WTC11 (cell line): Measurements from ENCODE around the gene RTP3. TPM values are rescaled to one million over a fixed set of nuclear protein-coding genes. Genes with fewer than 3 reads are reported as not detected.

ENCODE experiments used
- ATAC-seq: fragments of 200-7000 bp; cut with Tn5 transposase; 2 replicates; pipeline ENCODE4 v1.10.0; 2021; ENCODE audit warnings: mild to moderate bottlenecking, moderate library complexity
- CTCF ChIA-PET: fragments of 300-600 bp; sonication (Branson Sonifier 250); formaldehyde crosslinking; loops from one replicate; lab custom pipeline; 2021; ENCODE audit warnings: antibody characterized with exemption; lab: Charles Lee
- POLR2A ChIA-PET: fragments of 350-600 bp; sonication (Branson Sonifier 250); formaldehyde crosslinking; loops from one replicate; lab custom pipeline; 2021; ENCODE audit warnings: antibody characterized with exemption; lab: Charles Lee
- DNase-seq: peaks from one replicate; pipeline ENCODE4 v3.0.0; 2021; ENCODE audit warnings: low spot score
- H3K27ac Mint-ChIP-seq: 2 replicates; pipeline ENCODE4 v1.8.0; 2021; ENCODE audit warnings: mixed read lengths
- H3K27me3 Mint-ChIP-seq: 2 replicates; pipeline ENCODE4 v1.8.0; 2021; ENCODE audit warnings: low read depth, mild to moderate bottlenecking, moderate library complexity, mixed read lengths
- H3K36me3 Mint-ChIP-seq: 2 replicates; pipeline ENCODE4 v1.8.0; 2021; ENCODE audit warnings: mixed read lengths
- H3K4me1 Mint-ChIP-seq: 2 replicates; pipeline ENCODE4 v1.8.0; 2022; ENCODE audit warnings: mixed read lengths
- H3K4me3 Mint-ChIP-seq: 2 replicates; pipeline ENCODE4 v1.8.0; 2021; ENCODE audit warnings: mild to moderate bottlenecking, moderate library complexity, mixed read lengths
- H3K9me3 Mint-ChIP-seq: 2 replicates; pipeline ENCODE4 v1.8.0; 2021; ENCODE audit warnings: mixed read lengths
- AR ChIP-seq: fragments of 250-450 bp; sonication (Bioruptor Pico); IDR thresholded peaks from 2 replicates; pipeline ENCODE4 v1.9.0; 2021; ENCODE audit warnings: mild to moderate bottlenecking
- E2F4 ChIP-seq: sonication (generic); formaldehyde crosslinking; IDR thresholded peaks from 2 replicates; pipeline ENCODE4 v1.8.1; 2022; ENCODE audit warnings: low read depth, mild to moderate bottlenecking, moderate library complexity, missing genetic modification reagents, borderline replicate concordance
- E2F5 ChIP-seq: sonication (generic); formaldehyde crosslinking; IDR thresholded peaks from 2 replicates; pipeline ENCODE4 v1.8.1; 2022; ENCODE audit warnings: mild to moderate bottlenecking, moderate library complexity, missing genetic modification reagents
- FOXJ3 ChIP-seq: sonication (generic); formaldehyde crosslinking; IDR thresholded peaks from 2 replicates; pipeline ENCODE4 v1.9.0; 2021; ENCODE audit warnings: missing genetic modification reagents, mild to moderate bottlenecking, borderline replicate concordance
- ZNF281 ChIP-seq: sonication (generic); formaldehyde crosslinking; IDR thresholded peaks from 2 replicates; pipeline ENCODE4 v1.8.0; 2023; ENCODE audit warnings: mild to moderate bottlenecking, missing genetic modification reagents
- total RNA-seq: library from RNA; stranded (reverse); gene quantifications from 3 replicates; pipeline ENCODE4 v1.2.3, GENCODE V29; 2021
- TF ChIP-seq, protein P1 (sequence below): sonication (generic); formaldehyde crosslinking; IDR thresholded peaks from 2 replicates; pipeline ENCODE4 v1.8.1; 2022; ENCODE audit warnings: low read depth, missing genetic modification reagents, borderline replicate concordance
- TF ChIP-seq, protein P2 (sequence below): fragments of 200-600 bp; IDR thresholded peaks from 2 replicates; pipeline ENCODE4 v1.8.0; 2022; ENCODE audit warnings: antibody characterized with exemption
- TF ChIP-seq, protein P3 (sequence below): sonication (generic); formaldehyde crosslinking; IDR thresholded peaks from 2 replicates; pipeline ENCODE4 v1.8.0; 2022; ENCODE audit warnings: mild to moderate bottlenecking, missing genetic modification reagents

The RTP3 gene
- total RNA-seq, 1 experiment from 2014 or later, result not detected

DNA sequence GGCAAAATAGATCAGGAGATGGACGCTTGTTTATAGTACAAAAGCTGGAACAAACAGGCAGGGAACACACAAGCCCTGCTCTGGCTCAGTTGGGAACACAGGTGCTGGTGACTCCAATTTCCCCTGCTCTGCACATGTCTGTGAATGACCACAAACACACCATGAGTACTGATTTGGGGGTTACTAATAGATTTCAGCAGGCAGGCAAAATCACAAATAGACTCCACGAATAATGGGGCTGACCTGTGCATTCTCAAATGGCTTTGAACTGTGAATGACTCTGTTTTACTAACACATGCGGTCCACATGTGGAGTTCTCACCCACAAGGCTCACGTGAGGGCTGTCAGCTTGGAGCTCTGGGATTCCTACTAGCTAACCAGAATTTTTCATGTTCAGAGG lies 3.9 kb downstream of the RTP3 start:
- TF ChIP-seq, protein P1, sequence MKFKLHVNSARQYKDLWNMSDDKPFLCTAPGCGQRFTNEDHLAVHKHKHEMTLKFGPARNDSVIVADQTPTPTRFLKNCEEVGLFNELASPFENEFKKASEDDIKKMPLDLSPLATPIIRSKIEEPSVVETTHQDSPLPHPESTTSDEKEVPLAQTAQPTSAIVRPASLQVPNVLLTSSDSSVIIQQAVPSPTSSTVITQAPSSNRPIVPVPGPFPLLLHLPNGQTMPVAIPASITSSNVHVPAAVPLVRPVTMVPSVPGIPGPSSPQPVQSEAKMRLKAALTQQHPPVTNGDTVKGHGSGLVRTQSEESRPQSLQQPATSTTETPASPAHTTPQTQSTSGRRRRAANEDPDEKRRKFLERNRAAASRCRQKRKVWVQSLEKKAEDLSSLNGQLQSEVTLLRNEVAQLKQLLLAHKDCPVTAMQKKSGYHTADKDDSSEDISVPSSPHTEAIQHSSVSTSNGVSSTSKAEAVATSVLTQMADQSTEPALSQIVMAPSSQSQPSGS (CRISPR knock-in tag), result no peak
- no peak for TF ChIP-seq FOXJ3 (CRISPR knock-in tag)
- Mint-ChIP-seq H3K27me3 (peaks cover 11% of the 10 kb centered on the region), H3K4me1 (peaks cover 36% of the 10 kb centered on the region), H3K9me3 (peaks cover 3% of the 10 kb centered on the region; the same call in 1 of the 2 replicates), H3K4me3 (no peak overlapping the region), H3K27ac (no peak overlapping the region), H3K36me3 (no peaks in the 10 kb centered on the region)
- ChIA-PET CTCF (interaction anchor here (1.5 kb wide), 1 partner anchor 13 kb away, joined by 5 read pairs; no protein-coding TSS in a partner anchor), POLR2A (no interaction called here)
- ATAC-seq, result no peak
- DNase-seq, result no peak

DNA sequence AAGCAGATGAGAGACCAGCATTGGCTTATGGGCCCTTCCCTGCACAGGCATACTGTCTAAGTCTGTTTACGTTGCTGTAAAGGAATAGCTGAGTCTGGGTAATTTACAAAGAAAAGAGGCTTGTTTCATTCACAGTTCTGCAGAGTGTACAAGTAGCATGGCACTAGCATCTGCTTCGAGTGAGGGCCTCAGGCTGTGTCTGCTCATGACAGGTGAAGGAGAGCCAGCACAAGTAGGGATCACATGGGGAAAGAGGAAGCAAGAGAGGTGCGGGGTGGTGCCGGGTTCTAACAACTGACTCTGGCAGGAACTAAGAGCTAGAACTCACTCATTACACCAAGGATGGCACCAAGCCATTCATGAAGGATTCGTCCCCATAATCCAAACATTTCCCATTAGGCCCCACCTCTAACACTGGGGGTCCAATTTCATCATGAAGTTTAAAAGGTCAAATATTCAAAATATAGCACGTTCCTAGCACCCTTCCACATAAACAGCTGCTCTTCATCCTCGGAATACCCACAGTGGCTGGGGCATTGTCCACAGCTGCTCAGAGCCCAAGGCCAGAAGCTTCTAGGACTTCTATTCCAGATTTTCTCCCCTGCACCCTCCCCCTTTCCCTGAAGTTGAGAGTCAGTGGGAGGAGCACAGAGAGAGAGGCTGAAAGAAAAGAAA lies 5.6 kb downstream of the RTP3 start:
- no peak overlapping the region for H3K4me3 Mint-ChIP-seq
- ChIA-PET POLR2A (interaction anchor here (0.6 kb wide), 1 partner anchor 263 kb away, joined by 3 read pairs; no protein-coding TSS in a partner anchor), CTCF (interaction anchor here (0.8 to 1.2 kb wide), 4 partner anchors 15 to 127 kb away, joined by 3 to 4 read pairs (median 4); no protein-coding TSS in a partner anchor)
- peaks cover 4% of the 10 kb centered on the region; the same call in 1 of the 2 replicates for H3K9me3 Mint-ChIP-seq
- no peak for DNase-seq
- ATAC-seq, result no peak
- no peak for TF ChIP-seq AR (CRISPR knock-in tag)
- H3K27me3 Mint-ChIP-seq, result peaks cover 8% of the 10 kb centered on the region
- H3K4me1 Mint-ChIP-seq, result peaks cover 39% of the 10 kb centered on the region
- H3K36me3 Mint-ChIP-seq, result no peaks in the 10 kb centered on the region
- no peak overlapping the region for H3K27ac Mint-ChIP-seq

GRCh38 chr3:46504789-46505188 lies 7.0 kb downstream of the RTP3 start:
- no peak overlapping the region for H3K4me3 Mint-ChIP-seq
- no peak for ATAC-seq
- no peak overlapping the region for H3K27ac Mint-ChIP-seq
- peaks cover 39% of the 10 kb centered on the region for H3K4me1 Mint-ChIP-seq
- TF ChIP-seq, protein P2, sequence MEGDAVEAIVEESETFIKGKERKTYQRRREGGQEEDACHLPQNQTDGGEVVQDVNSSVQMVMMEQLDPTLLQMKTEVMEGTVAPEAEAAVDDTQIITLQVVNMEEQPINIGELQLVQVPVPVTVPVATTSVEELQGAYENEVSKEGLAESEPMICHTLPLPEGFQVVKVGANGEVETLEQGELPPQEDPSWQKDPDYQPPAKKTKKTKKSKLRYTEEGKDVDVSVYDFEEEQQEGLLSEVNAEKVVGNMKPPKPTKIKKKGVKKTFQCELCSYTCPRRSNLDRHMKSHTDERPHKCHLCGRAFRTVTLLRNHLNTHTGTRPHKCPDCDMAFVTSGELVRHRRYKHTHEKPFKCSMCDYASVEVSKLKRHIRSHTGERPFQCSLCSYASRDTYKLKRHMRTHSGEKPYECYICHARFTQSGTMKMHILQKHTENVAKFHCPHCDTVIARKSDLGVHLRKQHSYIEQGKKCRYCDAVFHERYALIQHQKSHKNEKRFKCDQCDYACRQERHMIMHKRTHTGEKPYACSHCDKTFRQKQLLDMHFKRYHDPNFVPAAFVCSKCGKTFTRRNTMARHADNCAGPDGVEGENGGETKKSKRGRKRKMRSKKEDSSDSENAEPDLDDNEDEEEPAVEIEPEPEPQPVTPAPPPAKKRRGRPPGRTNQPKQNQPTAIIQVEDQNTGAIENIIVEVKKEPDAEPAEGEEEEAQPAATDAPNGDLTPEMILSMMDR, result no peak
- TF ChIP-seq FOXJ3 (CRISPR knock-in tag) (no peak), ZNF281 (CRISPR knock-in tag) (no peak), E2F4 (CRISPR knock-in tag) (no peak), E2F5 (CRISPR knock-in tag) (no peak)
- TF ChIP-seq, protein P3, sequence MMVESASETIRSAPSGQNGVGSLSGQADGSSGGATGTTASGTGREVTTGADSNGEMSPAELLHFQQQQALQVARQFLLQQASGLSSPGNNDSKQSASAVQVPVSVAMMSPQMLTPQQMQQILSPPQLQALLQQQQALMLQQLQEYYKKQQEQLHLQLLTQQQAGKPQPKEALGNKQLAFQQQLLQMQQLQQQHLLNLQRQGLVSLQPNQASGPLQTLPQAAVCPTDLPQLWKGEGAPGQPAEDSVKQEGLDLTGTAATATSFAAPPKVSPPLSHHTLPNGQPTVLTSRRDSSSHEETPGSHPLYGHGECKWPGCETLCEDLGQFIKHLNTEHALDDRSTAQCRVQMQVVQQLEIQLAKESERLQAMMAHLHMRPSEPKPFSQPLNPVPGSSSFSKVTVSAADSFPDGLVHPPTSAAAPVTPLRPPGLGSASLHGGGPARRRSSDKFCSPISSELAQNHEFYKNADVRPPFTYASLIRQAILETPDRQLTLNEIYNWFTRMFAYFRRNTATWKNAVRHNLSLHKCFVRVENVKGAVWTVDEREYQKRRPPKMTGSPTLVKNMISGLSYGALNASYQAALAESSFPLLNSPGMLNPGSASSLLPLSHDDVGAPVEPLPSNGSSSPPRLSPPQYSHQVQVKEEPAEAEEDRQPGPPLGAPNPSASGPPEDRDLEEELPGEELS, result no peak
- TF ChIP-seq, all 79 proteins: peak for 0
- DNase-seq, result no peak
- H3K36me3 Mint-ChIP-seq, result no peaks in the 10 kb centered on the region
- CTCF ChIA-PET, result no interaction called here
- H3K9me3 Mint-ChIP-seq, result peaks cover 4% of the 10 kb centered on the region; the same call in 1 of the 2 replicates
- POLR2A ChIA-PET, result no interaction called here
- H3K27me3 Mint-ChIP-seq, result peaks cover 8% of the 10 kb centered on the region
